HG03442 (cell line): ENCODE measurements around the gene TMEM134.

ENCODE experiments used
- ATAC-seq: cut with Tn5 transposase; IDR thresholded peaks from one replicate; pipeline ENCODE4 v1.9.1; 2021; ENCODE audit warnings: mild to moderate bottlenecking, moderate library complexity; ENCODE audit not compliant: unreplicated experiment

TMEM134 gene

GRCh38 chr11:67463680-67464410 lies 5.2 kb downstream of the TMEM134 start:
- ATAC-seq: no peak

- no peak for ATAC-seq
Observed at GRCh38 chr11:67463186-67463585, 5.9 kb downstream of the TMEM134 start.

GRCh38 chr11:67458266-67458665 lies 10.8 kb downstream of the TMEM134 start:
- ATAC-seq: no peak

GRCh38 chr11:67457453-67457852 lies 11.6 kb downstream of the TMEM134 start:
- no peak for ATAC-seq

- ATAC-seq: no peak
Observed at GRCh38 chr11:67456068-67456705, 12.9 kb downstream of the TMEM134 start.

- no peak for ATAC-seq
Observed at GRCh38 chr11:67455054-67455453, 14.0 kb downstream of the TMEM134 start, which contains the start of gene CABP4. TSS of gene CABP4 (plus strand) at chr11:67455354. CDS start at chr11:67455424, 70 bp downstream.

- ATAC-seq: no peak
Observed at GRCh38 chr11:67453816-67454732, 15.0 kb downstream of the TMEM134 start.

- ATAC-seq: no peak
Observed at GRCh38 chr11:67452141-67452952, 16.7 kb downstream of the TMEM134 start, which contains the start of gene GPR152. TSS of gene GPR152 (minus strand) at chr11:67452729. CDS start at chr11:67452724, 5 bp downstream.

- ATAC-seq: no peak
Observed at GRCh38 chr11:67451658-67451976, 17.4 kb downstream of the TMEM134 start.

GRCh38 chr11:67450796-67451657 lies 18.0 kb downstream of the TMEM134 start:
- no peak for ATAC-seq

GRCh38 chr11:67449116-67449844 lies 19.8 kb downstream of the TMEM134 start:
- no peak for ATAC-seq

GRCh38 chr11:67448220-67448609 lies 20.8 kb downstream of the TMEM134 start:
- no peak for ATAC-seq

GRCh38 chr11:67445515-67445914 lies 23.5 kb downstream of the TMEM134 start:
- no peak for ATAC-seq

- ATAC-seq: no peak
Observed at GRCh38 chr11:67442504-67443404, 26.3 kb downstream of the TMEM134 start.

GRCh38 chr11:67441731-67442351 lies 27.2 kb downstream of the TMEM134 start:
- ATAC-seq: no peak

- ATAC-seq: no peak
Observed at GRCh38 chr11:67441098-67441563, 27.9 kb downstream of the TMEM134 start.
